NCI-H2196 (cell line): ENCODE data around the gene SPINT1.

Experiments used
- DNase-seq: peaks from one replicate; lab custom pipeline; 2025; ENCODE audit not compliant: unreplicated experiment; lab: John Stamatoyannopoulos, UW

The SPINT1 gene

DNA sequence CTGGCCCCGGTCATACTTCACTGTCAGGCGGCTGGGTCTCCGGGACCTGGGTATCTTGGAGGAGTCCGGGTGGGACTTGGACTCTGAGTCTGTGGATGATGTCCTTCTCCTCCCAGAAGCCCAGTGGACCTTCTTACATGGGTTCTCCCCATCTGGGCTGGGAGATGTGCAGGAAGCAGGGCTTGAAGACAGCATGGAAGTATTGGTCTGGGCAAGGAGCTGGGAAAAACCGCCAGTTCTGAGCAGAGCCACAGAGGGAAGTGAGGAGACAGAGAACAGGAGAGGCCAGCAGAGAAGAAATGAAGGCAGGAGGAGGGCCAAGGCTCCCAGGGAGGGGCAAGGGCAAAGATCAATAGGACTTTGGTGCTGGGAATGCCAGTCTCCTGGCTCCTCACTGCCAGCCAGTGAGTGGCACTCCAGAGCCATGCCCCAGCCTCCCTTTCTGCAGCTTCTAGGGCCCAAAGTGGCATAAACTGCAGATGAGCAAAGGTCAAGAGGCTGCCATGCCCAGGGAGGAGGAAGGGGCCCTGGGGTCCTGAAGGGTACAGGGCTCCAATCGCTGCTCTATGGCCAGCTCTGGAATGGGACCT, 15.3 kb upstream of the SPINT1 start, which contains the start of gene PPP1R14D:
PPP1R14D (minus strand) TSS at position 262 of the 590 bp plus-strand sequence; CDS start at position 195, 67 bp downstream.
- no peak for DNase-seq

DNA sequence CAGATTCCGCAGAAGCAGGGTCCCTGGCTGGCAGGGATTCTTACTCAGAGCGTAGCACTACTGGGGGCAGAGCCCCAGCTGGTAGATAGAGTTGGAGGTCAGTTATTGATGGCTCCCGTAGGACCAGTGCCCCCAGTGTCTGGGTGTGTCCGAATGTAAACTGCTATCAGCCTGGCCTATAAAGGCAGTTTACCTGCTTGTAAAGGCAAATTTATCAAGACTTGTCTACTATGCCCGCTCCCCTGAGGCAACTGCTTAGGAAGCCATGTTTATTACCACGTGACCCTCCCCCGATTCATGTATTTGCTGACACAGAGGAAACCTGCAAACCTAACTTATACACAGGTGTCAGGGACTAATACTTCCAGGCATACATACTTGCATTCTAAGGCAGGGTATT, 14.7 kb upstream of the SPINT1 start:
- no peak for DNase-seq

DNA sequence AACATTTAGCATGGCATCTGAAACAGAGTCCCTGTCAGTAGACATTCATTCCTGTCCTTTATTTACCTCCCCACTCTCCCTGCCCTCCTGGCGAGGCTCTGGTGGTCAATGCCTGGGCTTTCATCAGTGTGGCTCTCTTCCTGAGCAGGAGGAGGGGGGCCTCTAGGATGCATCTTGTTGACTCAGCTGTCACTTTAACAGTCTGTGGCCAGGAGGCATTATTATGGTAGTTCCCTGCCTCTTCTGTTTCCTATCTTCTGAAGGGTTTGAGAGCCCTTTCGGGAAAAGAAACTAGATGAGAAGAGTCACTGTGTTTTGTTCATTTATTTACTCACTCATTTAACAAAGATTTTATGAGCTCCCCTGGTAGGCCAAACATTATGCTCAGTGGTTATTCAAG, 13.0 kb upstream of the SPINT1 start:
- DNase-seq: peak; percentile 74

DNA sequence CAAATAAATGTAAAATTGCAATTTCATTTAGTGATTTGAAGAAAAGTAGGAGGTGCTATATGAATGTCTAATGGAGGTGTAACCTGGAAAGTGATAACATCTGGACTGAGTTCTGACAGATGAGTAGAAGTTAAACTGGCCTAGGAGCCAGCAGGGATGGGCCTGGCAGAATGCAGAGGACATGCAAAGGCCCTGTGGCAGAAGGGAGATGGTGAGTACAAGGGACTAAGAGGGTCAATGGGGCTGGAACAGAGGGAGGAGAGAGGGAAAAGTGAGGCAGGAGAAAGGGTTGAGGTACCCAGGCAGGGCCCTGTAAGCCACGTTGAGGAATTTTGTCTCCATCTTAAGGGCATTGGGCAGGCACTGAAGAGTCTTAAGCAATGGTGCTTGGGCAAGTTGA, 12.0 kb upstream of the SPINT1 start:
- no peak for DNase-seq

DNA sequence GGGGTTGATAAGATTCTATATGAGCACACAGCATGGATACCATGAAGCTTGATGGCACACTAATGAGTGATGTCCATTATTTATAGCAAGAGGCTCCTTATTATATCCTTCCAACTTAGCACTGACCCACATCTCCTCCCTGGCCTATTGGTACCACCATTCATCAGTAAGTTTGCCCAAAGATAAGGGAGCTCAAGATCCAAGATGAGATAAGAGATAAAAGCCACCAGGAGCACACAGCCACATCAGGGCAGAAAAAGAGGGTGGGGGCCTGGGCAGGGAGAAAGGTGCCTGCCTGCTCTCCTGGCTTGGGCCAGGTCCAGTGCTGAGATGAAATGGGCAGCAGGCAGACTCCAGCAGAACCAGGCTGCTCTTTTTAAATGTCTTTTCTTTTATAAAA, 10.9 kb upstream of the SPINT1 start:
- no peak for DNase-seq

DNA sequence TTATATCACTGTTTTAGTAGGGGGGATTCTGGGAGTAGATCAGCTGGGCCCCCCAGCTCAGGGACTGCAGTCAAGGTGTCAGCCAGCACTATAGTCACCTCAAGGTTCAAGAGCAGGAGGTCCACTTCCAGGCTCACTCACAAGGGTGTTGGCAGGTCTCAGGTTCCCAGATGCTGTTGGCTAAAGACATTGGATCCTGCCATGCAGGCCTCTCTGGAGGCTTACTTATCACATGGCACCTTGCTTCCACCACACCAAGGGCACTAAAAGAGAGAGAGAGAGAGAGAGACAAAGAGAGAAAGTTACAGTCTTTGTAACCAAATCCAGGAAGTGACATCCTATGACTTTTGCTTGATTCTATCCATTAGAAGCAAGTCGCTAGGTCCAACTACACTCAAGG, 7.8 kb upstream of the SPINT1 start:
- DNase-seq: no peak

DNA sequence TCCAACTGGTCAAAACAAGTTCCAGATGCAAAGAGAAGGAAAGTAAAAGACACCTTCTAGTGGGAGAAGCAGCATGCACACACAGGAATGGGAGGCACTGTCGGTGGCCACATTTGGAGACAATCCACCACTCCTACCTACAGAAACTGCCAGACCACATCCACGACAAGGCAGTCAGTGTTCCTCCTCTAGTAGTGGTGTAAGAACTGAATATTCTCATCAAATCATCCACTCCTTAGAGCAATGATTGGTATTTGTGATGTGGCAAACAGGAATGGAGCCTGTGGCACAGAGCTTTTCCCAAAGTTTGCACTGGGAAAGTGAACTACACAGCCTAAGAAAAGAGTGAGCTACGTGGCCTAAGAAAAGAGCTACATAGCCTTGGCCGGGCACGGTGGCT, 5.1 kb upstream of the SPINT1 start:
- no peak for DNase-seq

DNA sequence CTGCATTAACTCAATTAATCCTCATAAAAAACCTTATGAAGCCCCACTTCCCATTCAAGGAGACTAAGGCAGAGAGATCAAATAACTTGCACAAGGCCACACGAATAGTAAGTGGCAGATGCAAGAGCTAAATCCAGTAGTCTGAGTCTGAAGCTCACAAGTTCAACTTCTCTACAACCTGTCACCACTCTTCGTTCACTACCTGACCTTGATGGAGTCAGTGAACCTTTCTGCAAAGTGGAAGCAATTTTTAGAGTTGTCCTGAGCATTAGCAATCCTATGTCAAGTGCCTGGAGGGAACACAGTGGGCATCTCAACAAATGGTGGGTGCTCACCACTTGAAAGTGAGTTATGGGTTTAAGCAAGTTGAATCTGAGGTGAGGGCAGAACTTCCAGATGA, 2.1 kb upstream of the SPINT1 start:
- DNase-seq: no peak

DNA sequence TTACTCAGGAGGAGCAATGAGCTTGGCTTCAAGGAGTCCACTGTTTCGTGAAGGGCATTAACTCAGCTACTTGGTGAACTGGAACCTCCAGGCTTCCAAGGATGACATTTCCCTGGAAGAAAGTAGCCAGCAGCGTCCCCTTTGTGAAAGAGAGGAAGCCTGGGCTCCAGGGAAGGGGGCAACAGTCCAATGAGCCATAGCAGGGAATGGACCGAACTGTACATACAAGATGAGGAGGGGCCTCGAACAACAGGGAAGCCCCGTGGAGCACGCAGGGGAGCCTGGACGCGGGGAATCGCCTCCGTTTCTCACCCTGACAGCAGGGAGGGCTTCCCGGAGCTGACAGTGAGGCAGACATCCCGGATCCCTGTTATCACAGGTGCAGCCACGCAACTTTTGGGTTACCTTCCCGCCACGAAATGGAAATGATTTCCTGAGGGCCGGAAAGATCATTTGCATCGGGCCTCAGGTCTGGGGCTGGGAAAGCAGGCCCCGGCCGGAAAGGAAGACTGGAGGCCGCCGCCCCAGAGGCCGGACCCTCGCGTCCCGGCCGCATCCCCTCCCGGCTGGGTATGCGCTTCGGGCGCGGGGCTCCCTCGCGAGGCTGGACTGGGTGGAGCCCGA, 475 bp upstream of the SPINT1 start:
- DNase-seq: no peak

DNA sequence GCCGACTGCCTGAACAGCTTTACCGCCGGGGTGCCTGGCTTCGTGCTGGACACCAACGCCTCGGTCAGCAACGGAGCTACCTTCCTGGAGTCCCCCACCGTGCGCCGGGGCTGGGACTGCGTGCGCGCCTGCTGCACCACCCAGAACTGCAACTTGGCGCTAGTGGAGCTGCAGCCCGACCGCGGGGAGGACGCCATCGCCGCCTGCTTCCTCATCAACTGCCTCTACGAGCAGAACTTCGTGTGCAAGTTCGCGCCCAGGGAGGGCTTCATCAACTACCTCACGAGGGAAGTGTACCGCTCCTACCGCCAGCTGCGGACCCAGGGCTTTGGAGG, 815 bp downstream of the SPINT1 start:
- DNase-seq: no peak

DNA sequence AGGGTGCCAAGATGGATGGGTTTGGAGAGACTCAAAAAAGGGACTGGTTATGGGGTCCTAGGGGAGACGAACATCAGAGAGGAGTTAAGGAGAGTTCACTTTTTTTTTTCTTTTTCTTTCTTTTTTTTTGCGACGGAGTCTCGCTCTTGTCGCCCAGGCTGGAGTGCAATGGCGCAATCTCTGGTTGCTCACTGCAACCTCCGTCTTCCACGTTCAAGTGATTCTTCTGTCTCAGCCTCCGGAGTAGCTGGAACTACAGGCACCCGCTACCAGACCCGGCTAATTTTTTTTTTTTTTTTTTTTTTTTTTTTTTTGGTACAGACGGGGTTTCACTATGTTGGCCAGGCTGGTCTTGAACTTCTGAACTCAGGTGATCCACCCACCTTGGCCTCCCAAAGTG, 1.2 kb downstream of the SPINT1 start:
- DNase-seq: no peak

DNA sequence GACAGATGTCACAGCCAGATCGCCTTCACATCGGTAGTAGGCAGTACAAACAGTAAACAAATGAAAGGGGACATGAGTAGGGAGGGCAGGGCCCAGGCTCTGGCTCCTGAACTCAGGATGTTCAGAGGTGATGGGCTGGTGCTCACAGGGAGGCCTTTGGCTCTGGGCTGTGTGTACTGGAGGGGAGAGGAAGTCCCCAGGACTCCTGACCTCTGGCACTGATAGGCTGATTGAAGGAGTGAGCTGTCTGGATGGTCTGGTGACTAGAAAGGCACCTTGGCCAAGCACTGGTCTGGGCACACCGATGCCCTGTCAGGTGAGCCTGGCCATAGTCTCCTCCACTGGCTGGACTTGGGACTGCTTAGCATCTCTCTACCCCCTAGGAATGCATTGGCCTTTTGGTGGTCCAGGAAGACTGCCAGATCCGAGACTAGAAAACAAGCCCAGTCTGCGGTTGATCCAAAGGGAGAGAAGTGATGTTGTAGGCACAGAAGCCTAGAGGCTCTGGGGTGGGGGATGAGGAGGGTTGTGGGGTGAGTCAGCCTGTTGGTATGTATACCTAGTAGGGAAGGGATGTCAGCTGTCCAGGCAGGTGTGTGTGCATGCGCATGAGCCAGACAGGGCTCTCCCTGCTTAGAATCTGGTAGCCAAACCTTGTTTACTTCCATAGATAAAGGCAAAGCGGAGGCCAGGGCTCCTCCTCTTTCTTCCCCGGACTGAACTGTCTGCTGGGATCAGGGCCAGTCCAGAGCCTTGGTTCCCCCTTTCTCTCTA, 1.9 kb downstream of the SPINT1 start:
- peak; percentile 66 for DNase-seq

DNA sequence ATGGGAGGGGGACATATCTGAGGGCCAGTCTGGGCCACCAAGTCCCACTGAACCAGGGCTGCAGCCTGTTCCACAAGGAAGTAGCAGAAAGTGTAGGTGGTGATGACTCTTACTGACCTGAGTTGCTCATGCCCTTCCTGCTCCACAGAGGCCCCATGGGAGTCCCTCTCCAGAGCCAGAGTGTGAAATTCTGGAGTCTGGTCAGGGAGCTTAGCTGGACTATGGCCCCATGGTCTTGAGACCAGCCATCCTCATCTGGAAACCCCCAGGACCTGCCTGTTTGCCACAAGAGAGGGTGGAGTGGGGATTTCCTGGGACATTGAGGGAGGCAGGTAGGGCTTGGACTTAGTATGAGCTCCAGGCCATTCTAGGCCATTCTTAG, 3.0 kb downstream of the SPINT1 start:
- DNase-seq: no peak

DNA sequence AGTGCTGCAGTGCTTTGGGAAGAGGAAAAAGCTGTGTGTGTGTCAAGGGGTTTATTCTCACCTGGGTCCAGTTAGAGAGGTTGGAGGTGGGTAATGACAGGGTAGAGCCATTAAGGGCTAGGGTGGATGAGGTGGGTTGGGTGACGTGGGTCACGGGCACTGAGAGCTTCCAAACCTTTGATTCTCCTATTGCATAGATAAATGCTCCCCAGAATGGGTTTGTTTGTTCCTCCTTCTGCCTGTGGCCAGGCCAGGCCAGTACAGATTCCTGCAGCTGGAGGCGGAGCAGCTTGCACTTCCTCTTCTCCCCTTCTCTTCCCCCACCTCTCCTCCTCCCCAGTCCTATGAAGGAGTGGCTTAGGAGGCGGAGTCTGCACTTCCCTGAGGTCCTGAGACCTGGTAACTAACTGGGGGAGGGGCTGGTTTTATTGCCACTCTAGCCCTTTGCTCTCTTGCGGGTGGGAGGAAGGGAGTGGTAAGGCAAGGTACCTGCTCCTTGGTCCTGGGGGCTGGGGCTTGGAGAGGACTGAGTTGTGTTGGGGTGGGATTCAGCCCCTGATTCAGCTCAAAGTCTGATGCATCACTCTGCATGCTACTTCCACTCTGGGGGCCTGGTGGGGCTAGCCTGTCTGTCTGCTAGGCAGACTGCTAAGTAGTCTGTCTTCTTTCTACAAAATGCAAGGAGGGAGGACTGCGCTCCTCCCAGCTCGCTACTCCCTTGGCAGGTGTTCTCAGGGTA, 3.5 kb downstream of the SPINT1 start:
- peak; percentile 80 for DNase-seq

DNA sequence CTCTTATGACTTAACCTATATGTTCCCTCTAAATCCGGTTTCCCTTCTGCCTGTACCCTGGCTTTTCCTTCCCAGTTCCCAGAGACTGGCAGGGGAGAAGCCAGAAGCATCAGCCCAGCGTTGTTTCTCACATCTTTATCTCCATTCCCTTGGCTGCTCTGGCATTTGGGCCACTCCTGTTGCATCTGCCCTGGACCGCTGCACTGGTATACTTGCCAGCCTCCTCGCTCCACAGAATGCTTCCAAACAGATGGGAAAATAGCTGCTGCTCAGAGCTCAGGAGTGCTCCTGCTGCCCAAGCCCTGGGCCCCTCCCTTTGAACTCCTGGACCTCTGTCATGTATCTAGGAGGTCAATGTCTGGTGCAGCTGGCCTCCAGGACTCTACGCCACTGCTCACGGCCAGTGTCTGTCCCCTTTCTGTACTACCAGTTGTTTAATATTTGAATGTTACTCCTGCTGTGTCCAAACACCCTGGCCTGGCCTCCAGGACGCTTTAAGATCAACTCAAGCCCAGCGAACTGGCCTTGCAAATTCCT, 6.8 kb downstream of the SPINT1 start:
- no peak for DNase-seq

DNA sequence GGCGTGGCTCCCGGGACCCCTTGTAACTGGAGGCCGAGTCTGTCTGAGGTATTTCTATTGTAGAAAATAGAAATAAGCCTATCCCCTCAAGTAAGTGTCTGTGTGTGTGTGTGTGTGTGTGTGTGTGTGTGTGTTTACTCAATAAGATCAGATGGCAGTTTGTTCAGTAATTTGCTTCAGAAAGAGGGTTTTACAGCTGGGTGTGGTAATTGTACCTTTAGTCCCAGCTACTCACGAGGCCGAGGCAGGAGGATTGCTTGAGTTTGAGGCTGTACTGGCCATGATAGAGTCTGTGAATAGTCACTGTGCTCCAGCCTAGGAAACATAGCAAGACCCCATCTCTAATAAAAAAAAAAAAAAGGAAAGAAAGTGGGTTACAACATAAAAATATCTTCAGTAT, 8.7 kb downstream of the SPINT1 start:
- DNase-seq: no peak

DNA sequence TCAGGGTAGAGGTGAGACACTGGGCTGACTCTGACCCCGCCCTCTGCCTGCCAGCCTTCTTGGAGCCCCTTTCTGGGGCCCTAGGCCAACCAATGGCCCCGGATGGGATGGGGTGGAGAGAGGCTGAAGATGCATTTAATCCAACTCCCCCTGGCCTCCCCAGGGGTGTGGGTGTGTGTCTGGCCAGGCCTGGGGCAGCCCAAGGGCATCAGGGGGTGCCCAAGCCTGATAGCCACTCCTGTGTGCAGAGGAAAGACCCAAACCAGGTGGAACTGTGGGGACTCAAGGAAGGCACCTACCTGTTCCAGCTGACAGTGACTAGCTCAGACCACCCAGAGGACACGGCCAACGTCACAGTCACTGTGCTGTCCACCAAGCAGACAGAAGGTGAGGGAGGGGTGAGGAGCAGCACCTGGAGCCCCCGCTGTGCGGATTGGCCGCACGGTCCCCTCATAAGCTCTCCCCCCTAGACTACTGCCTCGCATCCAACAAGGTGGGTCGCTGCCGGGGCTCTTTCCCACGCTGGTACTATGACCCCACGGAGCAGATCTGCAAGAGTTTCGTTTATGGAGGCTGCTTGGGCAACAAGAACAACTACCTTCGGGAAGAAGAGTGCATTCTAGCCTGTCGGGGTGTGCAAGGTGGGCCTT, 9.5 kb downstream of the SPINT1 start:
- DNase-seq: no peak

DNA sequence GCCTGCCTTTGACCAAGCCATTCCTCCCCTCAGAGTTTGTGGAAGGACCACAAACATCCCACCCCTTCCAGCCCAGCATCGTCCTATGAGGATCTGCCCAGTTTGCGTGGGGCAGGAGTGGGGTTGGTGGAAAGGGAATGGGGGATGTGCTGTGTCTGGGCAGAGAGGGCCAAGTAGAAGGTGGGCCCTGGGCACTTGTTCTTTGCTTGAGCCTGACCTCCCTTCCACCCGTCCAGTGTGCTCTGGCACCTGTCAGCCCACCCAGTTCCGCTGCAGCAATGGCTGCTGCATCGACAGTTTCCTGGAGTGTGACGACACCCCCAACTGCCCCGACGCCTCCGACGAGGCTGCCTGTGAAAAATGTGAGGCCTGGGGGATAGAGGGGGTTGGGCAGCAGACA, 10.3 kb downstream of the SPINT1 start:
- no peak for DNase-seq

DNA sequence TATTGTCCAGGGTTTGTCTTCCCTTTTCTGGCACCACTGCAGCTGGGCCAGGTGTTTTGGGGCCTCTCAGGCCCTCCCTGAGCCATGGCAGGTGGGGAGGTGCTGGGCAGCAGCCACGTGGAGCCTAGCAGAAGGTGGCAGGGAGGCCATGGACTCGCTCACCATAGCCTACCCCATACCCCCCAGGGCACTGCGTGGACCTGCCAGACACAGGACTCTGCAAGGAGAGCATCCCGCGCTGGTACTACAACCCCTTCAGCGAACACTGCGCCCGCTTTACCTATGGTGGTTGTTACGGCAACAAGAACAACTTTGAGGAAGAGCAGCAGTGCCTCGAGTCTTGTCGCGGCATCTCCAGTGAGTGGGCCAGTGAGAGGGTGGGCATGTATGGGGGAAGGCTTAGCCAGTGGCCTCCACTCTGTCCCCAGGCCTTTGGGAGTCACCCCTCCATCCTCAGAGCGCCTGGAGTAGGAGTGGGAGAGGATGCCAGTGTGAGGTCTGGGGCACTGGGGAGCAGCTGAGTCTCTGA, 11.9 kb downstream of the SPINT1 start:
- DNase-seq: no peak

DNA sequence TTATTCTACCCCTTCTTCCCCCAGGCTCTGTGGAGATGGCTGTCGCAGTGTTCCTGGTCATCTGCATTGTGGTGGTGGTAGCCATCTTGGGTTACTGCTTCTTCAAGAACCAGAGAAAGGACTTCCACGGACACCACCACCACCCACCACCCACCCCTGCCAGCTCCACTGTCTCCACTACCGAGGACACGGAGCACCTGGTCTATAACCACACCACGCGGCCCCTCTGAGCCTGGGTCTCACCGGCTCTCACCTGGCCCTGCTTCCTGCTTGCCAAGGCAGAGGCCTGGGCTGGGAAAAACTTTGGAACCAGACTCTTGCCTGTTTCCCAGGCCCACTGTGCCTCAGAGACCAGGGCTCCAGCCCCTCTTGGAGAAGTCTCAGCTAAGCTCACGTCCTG, 12.9 kb downstream of the SPINT1 start:
- DNase-seq: no peak
